GM12801 (cell line): ENCODE data around the gene CCBE1.

Experiments
- CTCF ChIP-seq: IDR thresholded peaks from one replicate; pipeline ENCODE4 v1.5.1; 2011; ENCODE audit warnings: control low read depth; ENCODE audit not compliant: insufficient read length; ENCODE audit errors: extremely low read depth

The CCBE1 gene

GRCh38 chr18:59667488-59667887 lies 29.7 kb downstream of the CCBE1 start:
- no peak for TF ChIP-seq CTCF

- no peak for TF ChIP-seq CTCF
Measured at GRCh38 chr18:59665057-59666006, 31.9 kb downstream of the CCBE1 start.

GRCh38 chr18:59664329-59664728 lies 32.9 kb downstream of the CCBE1 start:
- TF ChIP-seq CTCF, result no peak

- no peak for TF ChIP-seq CTCF
Measured at GRCh38 chr18:59663096-59663495, 34.1 kb downstream of the CCBE1 start.

GRCh38 chr18:59661891-59662701 lies 35.1 kb downstream of the CCBE1 start:
- no peak for TF ChIP-seq CTCF

- no peak for TF ChIP-seq CTCF
Measured at GRCh38 chr18:59660786-59661743, 36.2 kb downstream of the CCBE1 start.
